Activated T-cell treated with anti-CD3 and anti-CD28 coated beads, Interleukin-2, amount 50 U/mL, for 48 hours (primary cell): Measurements from ENCODE around the gene TAGLN3.
A peak's percentile ranks its signal among the peaks of the same experiment; 100 is the strongest.

Source experiments
- DNase-seq, 2 experiments: peaks; one replicate each; pipeline ENCODE4 v3.0.0-alpha.2; 2020

Gene TAGLN3

DNA sequence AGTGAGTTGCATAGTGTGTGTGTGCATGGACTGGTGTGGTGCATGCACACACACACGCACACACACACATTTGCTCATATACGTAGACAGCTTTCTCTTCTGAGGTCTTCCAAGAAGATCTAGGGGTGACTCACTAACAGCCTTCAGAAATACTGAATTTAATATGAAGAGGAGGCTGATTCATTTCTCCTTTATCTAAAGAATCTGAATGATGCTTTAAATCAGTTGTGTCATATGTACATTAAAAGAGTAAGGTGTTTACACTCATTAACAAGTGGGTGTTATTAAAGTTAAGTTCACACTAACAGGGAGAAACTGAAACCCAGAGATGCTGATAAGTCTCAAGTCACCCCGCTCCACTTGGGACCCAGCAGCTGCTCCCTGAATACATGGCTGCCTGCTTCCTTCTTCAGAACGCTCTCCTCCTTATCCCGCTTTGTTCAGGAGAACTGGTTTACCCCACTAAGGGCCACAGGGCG is 57.8 kb downstream of the TAGLN3 start:
- DNase-seq: peak; percentile 30 to 34

DNA sequence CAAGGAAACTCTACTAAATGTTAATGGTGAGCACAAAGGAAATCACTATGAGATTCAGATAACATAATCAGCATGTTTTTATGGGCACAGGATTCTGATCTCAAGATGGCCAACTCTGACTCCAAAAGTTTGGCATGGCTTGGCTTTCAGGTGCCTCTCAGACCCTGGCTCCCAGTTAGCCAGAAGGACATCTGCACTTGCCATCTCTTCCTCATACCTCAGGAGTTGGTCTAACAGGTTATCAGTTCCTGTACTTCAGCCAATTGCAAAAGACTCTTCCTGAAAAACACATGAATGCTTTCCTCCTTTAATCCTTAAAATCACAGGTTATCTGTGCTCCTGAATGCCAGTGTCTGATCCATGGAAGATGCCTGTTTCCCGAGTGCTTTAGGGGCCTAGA is 60.8 kb downstream of the TAGLN3 start:
- no peak for DNase-seq

DNA sequence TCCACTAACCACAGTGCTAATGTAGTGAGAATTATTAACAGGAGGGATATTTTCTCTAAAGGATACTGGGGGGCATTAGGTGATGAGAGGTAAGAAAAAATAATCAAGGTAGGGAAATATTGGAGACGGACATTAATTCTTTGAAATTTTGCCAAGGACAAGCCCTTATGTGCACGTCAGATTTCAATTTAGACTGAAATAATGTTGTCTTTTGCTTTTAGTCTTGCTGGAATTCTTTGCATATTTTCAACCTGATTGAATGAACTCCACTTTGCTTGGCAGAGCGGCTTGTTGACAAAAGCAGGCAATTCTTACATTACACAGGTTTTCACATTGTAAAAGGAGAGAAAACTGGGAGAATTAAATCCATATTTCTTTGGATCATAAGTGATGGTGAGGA is 62.4 kb downstream of the TAGLN3 start:
- DNase-seq: no peak
